Upper lobe of left lung (tissue), 6 donors: ENCODE data around the gene NXPE4. TPM values are rescaled to one million over a fixed set of nuclear protein-coding genes. Genes with fewer than 3 reads are reported as not detected.

ENCODE experiments used
- ATAC-seq, 2 donors: fragments of 200-7000 bp; cut with Tn5 transposase; one replicate each; pipeline ENCODE4 v1.9.1; 2022; ENCODE audit warnings: mild to moderate bottlenecking in 2 of 2, moderate library complexity in 2 of 2; ENCODE audit not compliant: low FRiP score in 2 of 2
- DNase-seq, 2 donors: peaks; one replicate each; pipeline ENCODE4 v3.0.0-alpha.2; 2019 to 2020
- H3K27ac ChIP-seq, 4 donors: fragments of 200-600 bp; sonication (generic); one replicate each; pipeline ENCODE4 v1.5.1; 2016 to 2019
- H3K27me3 ChIP-seq, 4 donors: fragments of 200-600 bp; sonication (generic); one replicate each; pipeline ENCODE4 v1.5.1; 2017 to 2019
- H3K36me3 ChIP-seq, 4 donors: fragments of 200-600 bp; sonication (generic); one replicate each; pipeline ENCODE4 v1.5.1; 2016 to 2019
- H3K4me1 ChIP-seq, 4 donors: fragments of 200-600 bp; sonication (generic); one replicate each; pipeline ENCODE4 v1.5.1; 2018 to 2019
- H3K4me3 ChIP-seq, 4 donors: fragments of 200-600 bp; sonication (generic); one replicate each; pipeline ENCODE4 v1.5.1; 2017 to 2019; ENCODE audit warnings: mild to moderate bottlenecking in 2 of 4, moderate library complexity in 1 of 4
- H3K9me3 ChIP-seq, 4 donors: fragments of 200-600 bp; sonication (generic); one replicate each; pipeline ENCODE4 v1.5.1; 2018 to 2019
- CTCF ChIP-seq, 6 experiments: fragments of 450-650 bp in 4 of 6; fragments of 200-600 bp in 2 of 6; sonication (generic) in 2 of 6; IDR thresholded peaks; one replicate each; pipeline ENCODE4 v1.5.1; 2016 to 2019; ENCODE audit warnings: antibody characterized with exemption in 6 of 6
- EP300 ChIP-seq, 4 donors: sonication (generic); formaldehyde crosslinking; IDR thresholded peaks; one replicate each; pipeline ENCODE4 v1.5.1; 2017; ENCODE audit warnings: antibody characterized with exemption in 4 of 4, control low read depth in 2 of 4
- POLR2A ChIP-seq, 4 donors: fragments of 450-650 bp; IDR thresholded peaks; one replicate each; pipeline ENCODE4 v1.5.1; 2016 to 2017; ENCODE audit warnings: antibody characterized with exemption in 4 of 4, mild to moderate bottlenecking in 2 of 4
- POLR2AphosphoS5 ChIP-seq, 2 donors: sonication (generic); formaldehyde crosslinking; IDR thresholded peaks; one replicate each; pipeline ENCODE4 v1.5.1; 2017; ENCODE audit warnings: antibody characterized with exemption in 2 of 2
- WGBS, 2 donors: methylation state at CpG; one replicate each; pipeline ENCODE4 v1.1.5; 2017 to 2018; 5-methylcytosine and 5-hydroxymethylcytosine counted together
- total RNA-seq, 6 donors: library from RNA; depleted of rRNA in 4 of 6; stranded (reverse); fragments of >200 nt in 4 of 6; gene quantifications; one replicate each; pipeline versions ENCODE4 v1.1.0 to v1.2.1, GENCODE V29; 2016 to 2021
- donor health status: DM: no; HTN: no; CAD: no; lungs with moderate emphysema.
- donor health status: DM: no; HTN: yes; CAD: no; lungs with severe emphysema.

The NXPE4 gene
- total RNA-seq, 6 donors from 2014 or later, result 0.13 TPM; not detected in 5

GRCh38 chr11:114564831-114565230 is 30.8 kb downstream of the NXPE4 start:
- DNase-seq (no peak), ATAC-seq (no peak)
- Histone ChIP-seq H3K9me3 (no peaks in the 10 kb centered on the region), H3K4me1 (no peaks in the 10 kb centered on the region), H3K4me3 (no peak overlapping the region), H3K27me3 (no peaks in the 10 kb centered on the region), H3K27ac (no peak overlapping the region), H3K36me3 (no peaks in the 10 kb centered on the region)
- 84 to 85% methylated on average over 1 of the region's 1 CpG for WGBS, 2 donors
- TF ChIP-seq POLR2AphosphoS5 (IDR thresholded peaks at IDR 0.05), result no peak
- TF ChIP-seq CTCF (IDR thresholded peaks at IDR 0.05), result no peak
- no peak for TF ChIP-seq POLR2A (IDR thresholded peaks at IDR 0.05)

GRCh38 chr11:114563077-114563476 is 32.5 kb downstream of the NXPE4 start:
- no peak overlapping the region for H3K4me3 ChIP-seq
- no peaks in the 10 kb centered on the region for H3K27me3 ChIP-seq
- 81 to 90% methylated on average over 2 of the region's 2 CpGs for WGBS, 2 donors
- ATAC-seq (no peak), DNase-seq (no peak)
- H3K4me1 ChIP-seq, result no peaks in the 10 kb centered on the region
- H3K36me3 ChIP-seq, result no peaks in the 10 kb centered on the region
- no peak overlapping the region for H3K27ac ChIP-seq
- no peaks in the 10 kb centered on the region for H3K9me3 ChIP-seq
- no peak for TF ChIP-seq CTCF (IDR thresholded peaks at IDR 0.05)
- TF ChIP-seq POLR2AphosphoS5 (IDR thresholded peaks at IDR 0.05), result no peak
- no peak for TF ChIP-seq EP300 (IDR thresholded peaks at IDR 0.05)
- TF ChIP-seq POLR2A (IDR thresholded peaks at IDR 0.05), result no peak

- H3K27ac ChIP-seq, result no peak overlapping the region
- ATAC-seq, result no peak
Observed at GRCh38 chr11:114562166-114562916, 33.2 kb downstream of the NXPE4 start.

GRCh38 chr11:114559425-114560310 is 35.9 kb downstream of the NXPE4 start, which contains the start of gene NXPE1:
Gene NXPE1 (minus strand): TSS chr11:114559881. CDS start chr11:114551201, 8,680 bp downstream.
- no peak for ATAC-seq
- Histone ChIP-seq H3K4me1 (no peaks in the 10 kb centered on the region), H3K9me3 (no peaks in the 10 kb centered on the region), H3K27ac (no peak within 1 kb of the TSS), H3K36me3 (no peaks in the 10 kb centered on the region), H3K27me3 (no peaks in the 10 kb centered on the region), H3K4me3 (no peak within 1 kb of the TSS)
- 68 to 81% methylated on average over 4 of the region's 4 CpGs for WGBS, 2 donors
- no peak for DNase-seq
- TF ChIP-seq EP300 (IDR thresholded peaks at IDR 0.05) (no peak), POLR2AphosphoS5 (IDR thresholded peaks at IDR 0.05) (no peak), POLR2A (IDR thresholded peaks at IDR 0.05) (no peak), CTCF (IDR thresholded peaks at IDR 0.05) (no peak)

More at GRCh38 chr11:114562166-114562916, 33.2 kb downstream of the NXPE4 start:
- no peaks in the 10 kb centered on the region for H3K36me3 ChIP-seq
- no peak overlapping the region for H3K4me3 ChIP-seq
- no peak for TF ChIP-seq CTCF (IDR thresholded peaks at IDR 0.05)
- WGBS, 2 donors, result 55% methylated on average over 3 of the region's 3 CpGs
- no peaks in the 10 kb centered on the region for H3K9me3 ChIP-seq
- no peak for DNase-seq
- no peaks in the 10 kb centered on the region for H3K4me1 ChIP-seq
- no peaks in the 10 kb centered on the region for H3K27me3 ChIP-seq
